SU-DHL-6 (cell line): ENCODE data around the gene SPP1.

Experiments
- CTCF ChIP-seq: fragments of 200-600 bp; sonication (generic); IDR thresholded peaks from one replicate; pipeline ENCODE4 v1.5.1; 2017; ENCODE audit warnings: antibody characterized with exemption, mild to moderate bottlenecking, low read length, moderate library complexity; ENCODE audit not compliant: insufficient read depth, poor library complexity, severe bottlenecking
- EZH2phosphoT487 ChIP-seq: fragments of 200-600 bp; sonication (generic), shearing (Covaris generic); conservative IDR thresholded peaks from 2 replicates; pipeline ENCODE4 v1.6.1; 2018; ENCODE audit warnings: mild to moderate bottlenecking, antibody characterized with exemption, low read length, moderate library complexity, mixed read lengths

- TF ChIP-seq CTCF: no peak
- TF ChIP-seq EZH2phosphoT487: no peak
These were observed 33.7 kb upstream of the SPP1 start for GRCh38 chr4:87941537-87942392.
